Esophagus muscularis mucosa (tissue), 4 donors: Measurements from ENCODE around the gene OLA1. TPM values are rescaled to one million over a fixed set of nuclear protein-coding genes. Genes with fewer than 3 reads are reported as not detected.
A peak's percentile ranks its signal among the peaks of the same experiment; 100 is the strongest.

Experiments
- DNase-seq: peaks from one replicate; pipeline ENCODE4 v3.0.0-alpha.2; 2017; ENCODE audit errors: extremely low spot score
- H3K27ac ChIP-seq, 4 donors: fragments of 200-600 bp; sonication (generic); replicated peaks in 1 of 4; 1 replicate in 3 of 4; 2 replicates in 1 of 4; pipeline ENCODE4 v1.5.1; 2016 to 2019; ENCODE audit warnings: mild to moderate bottlenecking in 1 of 4
- H3K27me3 ChIP-seq, 4 donors: fragments of 200-600 bp; sonication (generic); one replicate each; pipeline versions ENCODE4 v1.5.1 to v1.6.0; 2016 to 2019
- H3K36me3 ChIP-seq, 4 donors: fragments of 200-600 bp; sonication (generic); one replicate each; pipeline ENCODE4 v1.5.1; 2016 to 2019
- H3K4me1 ChIP-seq, 4 donors: fragments of 200-600 bp; sonication (generic); one replicate each; pipeline ENCODE4 v1.5.1; 2016 to 2019
- H3K4me3 ChIP-seq, 4 donors: fragments of 200-600 bp; sonication (generic); 1 replicate in 2 of 4; 2 replicates in 2 of 4; pipeline ENCODE4 v1.5.1; 2016 to 2019; ENCODE audit warnings: mild to moderate bottlenecking in 4 of 4, moderate library complexity in 1 of 4
- H3K9me3 ChIP-seq, 4 donors: fragments of 200-600 bp; sonication (generic); 1 replicate in 3 of 4; 2 replicates in 1 of 4; pipeline ENCODE4 v1.5.1; 2016 to 2019
- EP300 ChIP-seq: sonication (generic); formaldehyde crosslinking; IDR thresholded peaks from one replicate; pipeline ENCODE4 v1.6.1; 2017; ENCODE audit warnings: antibody characterized with exemption
- POLR2A ChIP-seq: fragments of 450-650 bp; IDR thresholded peaks from one replicate; pipeline ENCODE4 v1.6.1; 2017; ENCODE audit warnings: antibody characterized with exemption, moderate library complexity, mild to moderate bottlenecking, low read depth
- POLR2AphosphoS5 ChIP-seq, 2 donors: sonication (generic); formaldehyde crosslinking; IDR thresholded peaks; one replicate each; pipeline ENCODE4 v1.6.1; 2017; ENCODE audit warnings: antibody characterized with exemption in 2 of 2
- WGBS: methylation state at CpG from one replicate; pipeline ENCODE4 v1.1.5; 2018; 5-methylcytosine and 5-hydroxymethylcytosine counted together
- intact Hi-C: fragments of 100-400 bp; cut with DNase I; formaldehyde crosslinking; loops from one replicate; pipeline ENCODE4 v1.15.1; 2023
- total RNA-seq, 4 donors: library from RNA; depleted of rRNA; stranded (reverse); fragments of >200 nt; gene quantifications; one replicate each; pipeline versions ENCODE4 v1.1.0 to v1.2.1, GENCODE V29; 2016
- TF ChIP-seq, protein P1 (sequence below), 3 experiments: fragments of 200-600 bp in 2 of 3; fragments of 450-650 bp in 1 of 3; sonication (generic) in 2 of 3; IDR thresholded peaks; one replicate each; pipeline ENCODE4 v1.5.1; 2017 to 2019; ENCODE audit warnings: antibody characterized with exemption in 3 of 3, mild to moderate bottlenecking in 2 of 3, moderate library complexity in 1 of 3

Gene OLA1
- total RNA-seq, 4 donors from 2014 or later = 54.2 to 62.7 (median 60.1) TPM

DNA sequence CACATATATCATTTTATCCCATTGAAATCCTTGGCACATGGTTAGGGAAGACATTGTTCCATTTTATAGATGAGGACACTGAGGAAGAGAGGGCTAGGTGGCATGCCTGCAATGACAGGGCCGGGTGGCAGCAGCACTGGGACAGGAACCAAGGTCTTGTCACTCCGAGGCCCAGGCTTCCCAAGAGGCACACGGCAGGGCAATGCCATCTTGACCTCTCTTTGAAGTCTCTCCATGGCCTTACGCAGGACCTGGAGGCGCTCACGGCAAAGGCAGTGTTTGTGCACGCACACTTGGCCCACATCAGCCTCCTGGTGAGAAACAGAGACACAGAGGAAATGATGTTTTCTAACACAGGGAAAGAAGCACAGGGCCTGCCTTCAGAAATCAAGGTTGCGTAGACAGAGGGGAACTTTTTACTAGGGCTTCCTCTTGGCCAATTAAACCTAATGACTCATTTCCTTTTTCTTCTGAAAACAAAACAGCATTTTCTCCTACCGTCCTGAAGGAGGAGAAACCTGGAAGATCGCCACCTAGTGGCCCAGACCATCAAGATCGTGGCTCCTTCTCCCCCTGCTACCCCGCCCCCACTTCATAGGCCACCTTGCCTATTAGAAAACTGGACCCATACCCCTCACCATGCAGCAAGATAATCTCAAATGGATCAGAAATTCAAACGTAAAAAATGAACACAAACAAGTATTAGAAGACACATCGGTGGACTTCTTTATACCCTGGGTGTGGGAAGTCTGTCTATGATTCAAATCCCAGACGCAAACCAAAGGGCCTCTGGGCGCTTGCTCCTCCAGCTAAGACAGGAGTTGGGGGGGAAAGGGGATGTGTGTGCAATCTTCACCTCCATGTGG lies 208.5 kb downstream of the OLA1 start:
- no peaks in the 10 kb centered on the region for H3K27me3 ChIP-seq
- DNase-seq = peak; percentile 95
- H3K4me1 ChIP-seq = peaks cover 6 to 24% (median 12%) of the 10 kb centered on the region in 4 donors
- intact Hi-C loops = loop anchor here (2.0 to 5.0 kb wide), 2 partner anchors 72 to 155 kb away; partner anchors contain the start of gene SP3
- peak overlapping the region; percentile 65 to 78 (median 75) for H3K27ac ChIP-seq
- H3K9me3 ChIP-seq = no peaks in the 10 kb centered on the region
- no peaks in the 10 kb centered on the region for H3K36me3 ChIP-seq
- TF ChIP-seq EP300 = no peak
- no peak for TF ChIP-seq POLR2A
- TF ChIP-seq POLR2AphosphoS5 (IDR thresholded peaks at IDR 0.05) = peak; percentile 63 to 67
- TF ChIP-seq, protein P1, sequence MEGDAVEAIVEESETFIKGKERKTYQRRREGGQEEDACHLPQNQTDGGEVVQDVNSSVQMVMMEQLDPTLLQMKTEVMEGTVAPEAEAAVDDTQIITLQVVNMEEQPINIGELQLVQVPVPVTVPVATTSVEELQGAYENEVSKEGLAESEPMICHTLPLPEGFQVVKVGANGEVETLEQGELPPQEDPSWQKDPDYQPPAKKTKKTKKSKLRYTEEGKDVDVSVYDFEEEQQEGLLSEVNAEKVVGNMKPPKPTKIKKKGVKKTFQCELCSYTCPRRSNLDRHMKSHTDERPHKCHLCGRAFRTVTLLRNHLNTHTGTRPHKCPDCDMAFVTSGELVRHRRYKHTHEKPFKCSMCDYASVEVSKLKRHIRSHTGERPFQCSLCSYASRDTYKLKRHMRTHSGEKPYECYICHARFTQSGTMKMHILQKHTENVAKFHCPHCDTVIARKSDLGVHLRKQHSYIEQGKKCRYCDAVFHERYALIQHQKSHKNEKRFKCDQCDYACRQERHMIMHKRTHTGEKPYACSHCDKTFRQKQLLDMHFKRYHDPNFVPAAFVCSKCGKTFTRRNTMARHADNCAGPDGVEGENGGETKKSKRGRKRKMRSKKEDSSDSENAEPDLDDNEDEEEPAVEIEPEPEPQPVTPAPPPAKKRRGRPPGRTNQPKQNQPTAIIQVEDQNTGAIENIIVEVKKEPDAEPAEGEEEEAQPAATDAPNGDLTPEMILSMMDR (IDR thresholded peaks at IDR 0.05) = peak; percentile 81 to 84 (median 83)
- peak overlapping the region; percentile 20 to 37 (median 33) for H3K4me3 ChIP-seq
- WGBS = 27% methylated on average over 14 of the region's 16 CpGs

DNA sequence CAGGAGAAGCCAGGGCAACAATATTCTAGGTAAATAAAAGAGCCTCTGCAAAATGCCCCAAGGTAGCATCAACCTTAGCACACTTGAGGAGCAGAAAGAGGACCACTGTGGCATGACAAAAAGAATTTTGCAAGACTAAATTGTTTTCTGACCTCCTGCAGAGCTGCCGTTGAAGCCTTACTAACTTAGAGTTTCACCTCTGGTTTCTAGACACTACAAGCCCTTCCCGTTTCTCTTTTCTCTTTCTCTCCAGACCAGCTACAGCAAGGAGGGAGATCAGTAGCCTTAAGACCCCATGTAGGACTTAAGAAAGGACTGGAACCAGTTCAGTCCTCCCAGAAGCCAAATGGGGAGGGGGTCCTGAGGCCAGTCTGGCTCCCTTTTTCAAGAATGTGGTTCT lies 209.9 kb downstream of the OLA1 start:
- WGBS = 71% methylated on average over 2 of the region's 2 CpGs
- no peak overlapping the region for H3K27ac ChIP-seq
- intact Hi-C loops = no loop called here

DNA sequence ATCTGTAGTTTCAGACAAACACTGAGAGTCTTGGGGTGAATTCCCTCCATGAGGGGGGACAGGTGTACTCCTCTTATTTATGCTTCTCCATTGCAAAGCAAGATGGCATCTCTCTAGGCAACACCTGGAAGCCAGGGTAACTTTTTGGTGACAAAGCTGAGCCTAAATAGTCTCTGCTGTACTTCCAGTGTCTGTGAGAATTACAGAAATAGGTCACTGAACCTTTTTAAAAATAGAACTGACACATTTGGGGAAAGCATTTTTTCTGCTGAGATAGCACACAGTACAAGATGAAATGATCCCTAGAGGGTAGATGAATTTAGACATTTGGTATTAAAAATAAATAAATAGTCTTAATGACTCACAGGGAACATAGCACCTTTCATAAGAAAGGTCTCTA lies 211.5 kb downstream of the OLA1 start:
- intact Hi-C loops = no loop called here
- Histone ChIP-seq H3K4me3 (no peak overlapping the region), H3K27me3 (no peaks in the 10 kb centered on the region), H3K9me3 (no peaks in the 10 kb centered on the region), H3K27ac (peak overlapping the region in 2 of 4 donors; percentile 11 to 12), H3K36me3 (no peaks in the 10 kb centered on the region), H3K4me1 (peaks cover 6 to 24% (median 12%) of the 10 kb centered on the region in 4 donors)
- DNase-seq = no peak
- TF ChIP-seq, protein P1 (IDR thresholded peaks at IDR 0.05) = no peak
- TF ChIP-seq POLR2A = no peak
- no peak for TF ChIP-seq POLR2AphosphoS5 (IDR thresholded peaks at IDR 0.05)
- no peak for TF ChIP-seq EP300

More for the DNA sequence above, 209.9 kb downstream of the OLA1 start:
- no peak for TF ChIP-seq POLR2AphosphoS5 (IDR thresholded peaks at IDR 0.05)
- no peak for TF ChIP-seq EP300
- TF ChIP-seq, protein P1 (IDR thresholded peaks at IDR 0.05) = no peak
- TF ChIP-seq POLR2A = no peak
- Histone ChIP-seq H3K4me3 (no peak overlapping the region), H3K9me3 (no peaks in the 10 kb centered on the region), H3K36me3 (no peaks in the 10 kb centered on the region), H3K4me1 (peaks cover 6 to 24% (median 12%) of the 10 kb centered on the region in 4 donors), H3K27me3 (no peaks in the 10 kb centered on the region)
- DNase-seq = no peak

DNA sequence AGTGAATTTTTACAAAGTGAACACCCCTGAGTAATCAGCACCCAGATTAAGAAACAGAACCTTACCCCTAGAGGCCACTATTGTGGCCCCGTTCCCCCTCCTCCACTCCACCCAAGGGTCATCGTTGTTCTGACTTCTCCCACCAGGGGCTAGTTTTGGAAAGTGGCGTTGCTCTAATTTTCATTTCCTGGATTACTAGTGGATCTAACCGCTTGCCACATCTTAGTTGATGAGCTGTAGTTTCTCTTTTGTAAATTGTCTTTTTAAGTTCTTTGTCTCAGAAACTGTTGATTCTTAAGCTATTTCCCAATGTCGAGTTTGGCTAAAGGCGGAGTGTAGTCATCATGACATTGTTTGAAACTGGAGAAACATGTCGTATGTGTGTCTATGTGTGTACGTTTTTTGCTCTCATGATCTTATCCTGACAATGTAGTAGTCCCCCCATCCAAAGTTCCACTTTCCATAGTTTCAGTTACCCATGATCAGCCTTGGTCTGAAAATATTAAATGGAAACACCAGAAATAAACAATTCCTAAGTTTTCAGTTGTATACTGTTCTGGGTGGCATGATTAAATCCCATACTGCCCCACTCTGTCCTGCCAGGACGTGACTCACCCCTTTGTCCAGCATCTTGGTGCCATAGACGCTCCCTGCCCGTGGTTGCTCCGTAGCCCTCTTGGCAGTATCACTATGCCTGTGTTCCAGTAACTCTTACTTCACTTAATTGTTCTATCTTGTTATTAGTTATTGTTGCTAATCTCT lies 212.2 kb downstream of the OLA1 start:
- intact Hi-C loops = no loop called here

More for the DNA sequence above, 212.2 kb downstream of the OLA1 start:
- TF ChIP-seq POLR2AphosphoS5 (IDR thresholded peaks at IDR 0.05) = no peak
- TF ChIP-seq, protein P1 (IDR thresholded peaks at IDR 0.05) = peak in 1 of 3 experiments; percentile 26
- DNase-seq = no peak
- Histone ChIP-seq H3K9me3 (no peaks in the 10 kb centered on the region), H3K27ac (peak overlapping the region in 2 of 4 donors; percentile 11 to 12), H3K36me3 (no peaks in the 10 kb centered on the region), H3K4me1 (peaks cover 6 to 24% (median 12%) of the 10 kb centered on the region in 4 donors), H3K27me3 (no peaks in the 10 kb centered on the region), H3K4me3 (peak overlapping the region in 2 of 4 donors; percentile 13 to 15)
- WGBS = 70% methylated on average over 12 of the region's 12 CpGs
